Activated CD8-positive, alpha-beta T cell treated with anti-CD3 and anti-CD28 coated beads for 36 hours (primary cell): Measurements from ENCODE around the gene ZFYVE28. TPM values are rescaled to one million over a fixed set of nuclear protein-coding genes. Genes with fewer than 3 reads are reported as not detected.

Source experiments
- ATAC-seq: fragments of 200-7000 bp; cut with Tn5 transposase; one replicate; pipeline ENCODE4 v1.10.0; 2021; ENCODE audit warnings: mild to moderate bottlenecking, moderate library complexity
- CTCF ChIA-PET: fragments of 350-600 bp; sonication (Branson Sonifier 250); formaldehyde crosslinking; loops from one replicate; lab custom pipeline; 2021; ENCODE audit warnings: antibody characterized with exemption; lab: Charles Lee
- POLR2A ChIA-PET: fragments of 350-600 bp; sonication (Branson Sonifier 250); formaldehyde crosslinking; loops from one replicate; lab custom pipeline; 2021; ENCODE audit warnings: antibody characterized with exemption; lab: Charles Lee
- DNase-seq: peaks from one replicate; pipeline ENCODE4 v3.0.0-alpha.2; 2020
- H3K27ac Mint-ChIP-seq: one replicate; pipeline ENCODE4 v1.8.0; 2021; ENCODE audit warnings: mild to moderate bottlenecking, mixed read lengths
- H3K27me3 Mint-ChIP-seq: one replicate; pipeline ENCODE4 v1.8.0; 2021; ENCODE audit warnings: mixed read lengths
- H3K36me3 Mint-ChIP-seq: one replicate; pipeline ENCODE4 v1.8.0; 2021; ENCODE audit warnings: low read depth, mixed read lengths
- H3K4me1 Mint-ChIP-seq: one replicate; pipeline ENCODE4 v1.8.0; 2021; ENCODE audit warnings: low read depth, mixed read lengths
- H3K4me3 Mint-ChIP-seq: one replicate; pipeline ENCODE4 v1.8.0; 2021; ENCODE audit warnings: mild to moderate bottlenecking, moderate library complexity, mixed read lengths
- H3K9me3 Mint-ChIP-seq: one replicate; pipeline ENCODE4 v1.8.0; 2021; ENCODE audit warnings: mixed read lengths
- CTCF ChIP-seq: fragments of 200-600 bp; IDR thresholded peaks from one replicate; pipeline ENCODE4 v1.8.0; 2022; ENCODE audit warnings: antibody characterized with exemption, mild to moderate bottlenecking
- intact Hi-C: fragments of 100-400 bp; cut with micrococcal nuclease; formaldehyde crosslinking; loops from one replicate; pipeline ENCODE4 v1.10.0; 2022
- total RNA-seq, 2 experiments: library from RNA; stranded (reverse); gene quantifications; one replicate each; pipeline ENCODE4 v1.2.3, GENCODE V29; 2021

Gene ZFYVE28
- total RNA-seq, 2 experiments from 2014 or later, result 4.9 to 7.0 TPM

GRCh38 chr4:2248821-2249261 lies 169.6 kb downstream of the ZFYVE28 start:
- ATAC-seq, result no peak
- Mint-ChIP-seq H3K4me1 (peaks cover 14% of the 10 kb centered on the region), H3K27ac (no peak overlapping the region), H3K36me3 (no peaks in the 10 kb centered on the region), H3K27me3 (no peaks in the 10 kb centered on the region), H3K4me3 (no peak overlapping the region), H3K9me3 (no peaks in the 10 kb centered on the region)
- POLR2A ChIA-PET, result no interaction called here
- CTCF ChIA-PET, result no interaction called here
- DNase-seq, result no peak
- intact Hi-C loops, result no loop called here
- no peak for TF ChIP-seq CTCF

- Mint-ChIP-seq H3K4me3 (no peak overlapping the region), H3K27ac (no peak overlapping the region), H3K4me1 (peaks cover 18% of the 10 kb centered on the region), H3K9me3 (no peaks in the 10 kb centered on the region), H3K36me3 (no peaks in the 10 kb centered on the region), H3K27me3 (no peaks in the 10 kb centered on the region)
- ChIA-PET CTCF (no interaction called here), POLR2A (no interaction called here)
- no peak for TF ChIP-seq CTCF
- intact Hi-C loops, result no loop called here
- no peak for ATAC-seq
- DNase-seq, result no peak
Observed at GRCh38 chr4:2248044-2248780, 170.2 kb downstream of the ZFYVE28 start.

- H3K27ac Mint-ChIP-seq, result no peak overlapping the region
- ATAC-seq, result no peak
- ChIA-PET CTCF (no interaction called here), POLR2A (no interaction called here)
- DNase-seq, result no peak
- no peaks in the 10 kb centered on the region for H3K9me3 Mint-ChIP-seq
- peaks cover 19% of the 10 kb centered on the region for H3K4me1 Mint-ChIP-seq
- no peaks in the 10 kb centered on the region for H3K27me3 Mint-ChIP-seq
- no peak overlapping the region for H3K4me3 Mint-ChIP-seq
- no peak for TF ChIP-seq CTCF
- intact Hi-C loops, result no loop called here
- H3K36me3 Mint-ChIP-seq, result no peaks in the 10 kb centered on the region
Observed at GRCh38 chr4:2247128-2248043, 171.1 kb downstream of the ZFYVE28 start.

- Mint-ChIP-seq H3K4me3 (no peak overlapping the region), H3K27me3 (no peaks in the 10 kb centered on the region), H3K4me1 (peaks cover 21% of the 10 kb centered on the region), H3K9me3 (no peaks in the 10 kb centered on the region), H3K27ac (no peak overlapping the region), H3K36me3 (no peaks in the 10 kb centered on the region)
- intact Hi-C loops, result no loop called here
- ChIA-PET POLR2A (interaction anchor here (0.6 kb wide), 1 partner anchor 184 kb away, joined by 3 read pairs; no protein-coding TSS in a partner anchor), CTCF (no interaction called here)
- DNase-seq (no peak), ATAC-seq (no peak)
- no peak for TF ChIP-seq CTCF
Observed at GRCh38 chr4:2246384-2247127, 171.9 kb downstream of the ZFYVE28 start.
